HepG2 (cell line): ENCODE measurements around the gene PIK3IP1. TPM values are rescaled to one million over a fixed set of nuclear protein-coding genes. Genes with fewer than 3 reads are reported as not detected.

Experiments
- ATAC-seq: fragments of 200-7000 bp; cut with Tn5 transposase; 3 replicates; pipeline ENCODE4 v1.9.1; 2020; ENCODE audit warnings: mild to moderate bottlenecking, moderate library complexity
- BruUV-seq: library from RNA; stranded (reverse); fragments of 400-500 nt; replicated peaks from 2 replicates; lab custom pipeline; 2021; lab: Mats Ljungman, UMichigan
- CTCF ChIA-PET: fragments of 300-600 bp; formaldehyde crosslinking; extraction: SDS; loops from one replicate; lab custom pipeline; 2021; ENCODE audit warnings: low total read pairs, inconsistent platforms, low intra/inter-chr PET ratio; lab: Yijun Ruan, JAX
- POLR2A ChIA-PET: fragments of 350-600 bp; sonication (Branson Sonifier 250); formaldehyde crosslinking; loops from one replicate; lab custom pipeline; 2020; ENCODE audit warnings: antibody characterized with exemption, inconsistent platforms; lab: Yijun Ruan, JAX
- DNase-seq: peaks from one replicate; pipeline ENCODE4 v3.0.0-alpha.2; 2015; ENCODE audit warnings: low spot score
- FAIRE-seq: peaks from 3 replicates; lab custom pipeline; 2011; peaks lifted over from hg19 to GRCh38; lab: Jason Lieb, UNC
- H2AFZ ChIP-seq: one replicate; pipeline ENCODE4 v1.6.1; 2011; ENCODE audit warnings: low read length, inconsistent platforms
- H3K27ac ChIP-seq: fragments of 300-600 bp; 3 replicates; pipeline ENCODE4 v1.8.0; 2011; ENCODE audit warnings: mixed run types, mild to moderate bottlenecking, mixed read lengths, low read length, inconsistent platforms; ENCODE audit not compliant: insufficient read depth; ENCODE audit errors: extremely low read length
- H3K27me3 ChIP-seq, 2 experiments: fragments of 200-600 bp in 1 of 2; 2 replicates in 1 of 2; 3 replicates in 1 of 2; pipeline versions ENCODE4 v1.6.0 to v1.8.0; 2011; ENCODE audit warnings: low read length in 2 of 2, mild to moderate bottlenecking in 2 of 2, moderate library complexity in 2 of 2, inconsistent platforms in 1 of 2; ENCODE audit not compliant: insufficient read depth in 2 of 2, control insufficient read depth in 1 of 2
- H3K36me3 ChIP-seq, 2 experiments: fragments of 200-600 bp in 1 of 2; replicated peaks in 1 of 2; 2 replicates in 1 of 2; 3 replicates in 1 of 2; pipeline versions ENCODE4 v1.5.1 to v1.8.0; 2011; ENCODE audit warnings: low read length in 2 of 2, inconsistent platforms in 1 of 2; ENCODE audit not compliant: insufficient read depth in 2 of 2, control insufficient read depth in 1 of 2
- H3K4me1 ChIP-seq: 2 replicates; pipeline ENCODE4 v1.5.1; 2012; ENCODE audit warnings: low read length, inconsistent platforms; ENCODE audit not compliant: insufficient read depth
- H3K4me2 ChIP-seq: 2 replicates; pipeline ENCODE4 v1.6.0; 2011; ENCODE audit warnings: low read depth, low read length, inconsistent platforms
- H3K4me3 ChIP-seq, 3 experiments: fragments of 200-600 bp in 1 of 3; sonication (generic), shearing (Covaris generic) in 1 of 3; replicated peaks in 1 of 3; 2 replicates each; pipeline ENCODE4 v1.5.1; 2011 to 2016; ENCODE audit warnings: low read length in 3 of 3, inconsistent platforms in 2 of 3, low read depth in 2 of 3, mild to moderate bottlenecking in 2 of 3, control low read depth in 1 of 3, mixed read lengths in 1 of 3; ENCODE audit not compliant: insufficient read depth in 1 of 3
- H3K79me2 ChIP-seq: one replicate; pipeline ENCODE4 v1.6.1; 2011; ENCODE audit warnings: low read length, inconsistent platforms; ENCODE audit not compliant: insufficient read depth
- H3K9ac ChIP-seq: 2 replicates; pipeline ENCODE4 v1.6.0; 2011; ENCODE audit warnings: mild to moderate bottlenecking, low read depth, low read length, inconsistent platforms; ENCODE audit not compliant: insufficient read depth
- H3K9me3 ChIP-seq: 2 replicates; pipeline ENCODE4 v1.5.1; 2012; ENCODE audit warnings: mild to moderate bottlenecking, low read length
- H4K20me1 ChIP-seq: 2 replicates; pipeline ENCODE4 v1.6.0; 2011; ENCODE audit warnings: inconsistent platforms, mild to moderate bottlenecking, low read length, moderate library complexity; ENCODE audit not compliant: insufficient read depth
- ARNT2 ChIP-seq: sonication (generic); formaldehyde crosslinking; IDR thresholded peaks from 2 replicates; pipeline ENCODE4 v1.8.0; 2022; ENCODE audit warnings: mild to moderate bottlenecking, low read depth, missing genetic modification reagents, moderate library complexity
- DNMT1 ChIP-seq: sonication (generic); formaldehyde crosslinking; IDR thresholded peaks from 2 replicates; pipeline ENCODE4 v1.5.1; 2020; ENCODE audit warnings: mild to moderate bottlenecking, missing genetic modification reagents
- FOXK2 ChIP-seq: fragments of 450-650 bp; IDR thresholded peaks from 2 replicates; pipeline ENCODE4 v1.6.1; 2016
- IKZF4 ChIP-seq: sonication (generic); formaldehyde crosslinking; IDR thresholded peaks from 2 replicates; pipeline ENCODE4 v1.5.1; 2020; ENCODE audit warnings: borderline replicate concordance, mild to moderate bottlenecking, low read depth, missing genetic modification reagents; ENCODE audit errors: not compliant biosample characterization
- MIXL1 ChIP-seq: IDR thresholded peaks from 2 replicates; pipeline ENCODE4 v1.6.1; 2016
- RCOR2 ChIP-seq: IDR thresholded peaks from 2 replicates; pipeline ENCODE4 v1.6.1; 2016; ENCODE audit warnings: missing biosample characterization, missing genetic modification reagents
- RXRB ChIP-seq: IDR thresholded peaks from 2 replicates; pipeline ENCODE4 v1.6.1; 2016; ENCODE audit warnings: borderline replicate concordance, missing genetic modification reagents, missing compliant biosample characterization
- TP53 ChIP-seq: sonication (generic); formaldehyde crosslinking; conservative IDR thresholded peaks from 2 replicates; pipeline ENCODE4 v1.4.0; 2020; ENCODE audit warnings: missing genetic modification reagents
- ZNF101 ChIP-seq: sonication (generic); formaldehyde crosslinking; IDR thresholded peaks from 2 replicates; pipeline ENCODE4 v1.4.0; 2020; ENCODE audit warnings: mild to moderate bottlenecking, low read depth, missing genetic modification reagents, borderline replicate concordance
- ZNF530 ChIP-seq: sonication (generic); formaldehyde crosslinking; IDR thresholded peaks from 2 replicates; pipeline ENCODE4 v1.5.0; 2020; ENCODE audit warnings: low read depth, mild to moderate bottlenecking, missing genetic modification reagents
- in situ Hi-C: cut with HindIII; loops from 2 replicates; pipeline ENCODE4 v1.10.0; 2017; ENCODE audit warnings: low pct_unique_long_range_greater_than_20kb; ENCODE audit not compliant: extremely low pct_ligation_motif_present
- intact Hi-C: fragments of 100-400 bp; cut with micrococcal nuclease; formaldehyde crosslinking; loops from one replicate; pipeline ENCODE4 v1.10.0; 2022; ENCODE audit not compliant: unreplicated experiment
- polyA plus RNA-seq, 8 experiments: library from polyadenylated mRNA; depleted of rRNA in 3 of 8; stranded (reverse) in 7 of 8; unstranded in 1 of 8; fragments of >200 nt; fragmentation: Illumina TruSeq in 4 of 8; extraction: Trizol in 4 of 8; gene quantifications; 2 replicates each; pipeline versions ENCODE4 v1.2.1 to v1.2.3, GENCODE V29; 2011 to 2016; ENCODE audit warnings: low read depth in 4 of 8, missing spikeins in 1 of 8, mixed read lengths in 1 of 8; ENCODE audit not compliant: insufficient read depth in 1 of 8
- total RNA-seq, 5 experiments: library from RNA; depleted of rRNA; stranded (reverse); fragments of >200 nt; fragmentation: Illumina TruSeq; extraction: Trizol; gene quantifications; 2 replicates each; pipeline ENCODE4 v1.2.3, GENCODE V29; 2016; ENCODE audit warnings: low read depth in 1 of 5
- TF ChIP-seq, protein P1 (sequence below): sonication (generic); formaldehyde crosslinking; IDR thresholded peaks from 2 replicates; pipeline ENCODE4 v1.4.0; 2020; ENCODE audit warnings: mild to moderate bottlenecking, missing genetic modification reagents

PIK3IP1 gene
- total and polyA plus RNA-seq, 2 of the 13 experiments (the other 11 are each of a cell fraction or from before 2014, with no cell fraction given) = 1.3 to 2.5 TPM

DNA sequence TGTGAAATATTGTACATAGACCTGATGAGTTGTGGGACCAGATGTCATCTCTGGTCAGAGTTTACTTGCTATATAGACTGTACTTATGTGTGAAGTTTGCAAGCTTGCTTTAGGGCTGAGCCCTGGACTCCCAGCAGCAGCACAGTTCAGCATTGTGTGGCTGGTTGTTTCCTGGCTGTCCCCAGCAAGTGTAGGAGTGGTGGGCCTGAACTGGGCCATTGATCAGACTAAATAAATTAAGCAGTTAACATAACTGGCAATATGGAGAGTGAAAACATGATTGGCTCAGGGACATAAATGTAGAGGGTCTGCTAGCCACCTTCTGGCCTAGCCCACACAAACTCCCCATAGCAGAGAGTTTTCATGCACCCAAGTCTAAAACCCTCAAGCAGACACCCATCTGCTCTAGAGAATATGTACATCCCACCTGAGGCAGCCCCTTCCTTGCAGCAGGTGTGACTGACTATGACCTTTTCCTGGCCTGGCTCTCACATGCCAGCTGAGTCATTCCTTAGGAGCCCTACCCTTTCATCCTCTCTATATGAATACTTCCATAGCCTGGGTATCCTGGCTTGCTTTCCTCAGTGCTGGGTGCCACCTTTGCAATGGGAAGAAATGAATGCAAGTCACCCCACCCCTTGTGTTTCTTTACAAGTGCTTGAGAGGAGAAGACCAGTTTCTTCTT is 12.3 kb downstream of the PIK3IP1 start:
- no peaks in the 10 kb centered on the region for H3K9me3 ChIP-seq
- ChIA-PET CTCF (no interaction called here), POLR2A (interaction anchor here (1.1 kb wide), 1 partner anchor 12 kb away, joined by 3 read pairs; the partner anchor contains the start of gene PIK3IP1)
- no TSS peak for BruUV-seq
- no peaks in the 10 kb centered on the region for H4K20me1 ChIP-seq
- H3K27ac ChIP-seq = no peak overlapping the region
- no peak for FAIRE-seq
- no peaks in the 10 kb centered on the region for H3K79me2 ChIP-seq
- H3K36me3 ChIP-seq = peaks cover 14 to 32% of the 10 kb centered on the region in 2 experiments
- peaks cover 17% of the 10 kb centered on the region for H3K4me1 ChIP-seq
- no peak overlapping the region for H2AFZ ChIP-seq
- no peak overlapping the region for H3K9ac ChIP-seq
- no peak overlapping the region for H3K4me3 ChIP-seq
- ATAC-seq = no peak
- DNase-seq = no peak
- H3K27me3 ChIP-seq = no peaks in the 10 kb centered on the region
- intact Hi-C loops (no loop called here), in situ Hi-C loops (no loop called here)
- no peak overlapping the region for H3K4me2 ChIP-seq
- TF ChIP-seq IKZF4 (CRISPR knock-in tag) (no peak), MIXL1 (CRISPR knock-in tag) (no peak), DNMT1 (no peak), ARNT2 (no peak)

DNA sequence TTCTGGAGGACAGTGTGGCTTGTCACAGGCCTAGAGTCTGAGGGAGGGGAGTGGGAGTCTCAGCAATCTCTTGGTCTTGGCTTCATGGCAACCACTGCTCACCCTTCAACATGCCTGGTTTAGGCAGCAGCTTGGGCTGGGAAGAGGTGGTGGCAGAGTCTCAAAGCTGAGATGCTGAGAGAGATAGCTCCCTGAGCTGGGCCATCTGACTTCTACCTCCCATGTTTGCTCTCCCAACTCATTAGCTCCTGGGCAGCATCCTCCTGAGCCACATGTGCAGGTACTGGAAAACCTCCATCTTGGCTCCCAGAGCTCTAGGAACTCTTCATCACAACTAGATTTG is 13.0 kb downstream of the PIK3IP1 start:
- Histone ChIP-seq H2AFZ (no peak overlapping the region), H3K9me3 (no peaks in the 10 kb centered on the region), H3K9ac (no peak overlapping the region), H3K79me2 (no peaks in the 10 kb centered on the region), H3K27ac (no peak overlapping the region), H3K36me3 (peaks cover 18 to 38% of the 10 kb centered on the region in 2 experiments), H3K27me3 (no peaks in the 10 kb centered on the region), H3K4me3 (no peak overlapping the region), H3K4me2 (no peak overlapping the region), H3K4me1 (peaks cover 10% of the 10 kb centered on the region), H4K20me1 (no peaks in the 10 kb centered on the region)
- BruUV-seq = no TSS peak
- in situ Hi-C loops = no loop called here
- intact Hi-C loops = no loop called here
- CTCF ChIA-PET = no interaction called here
- POLR2A ChIA-PET = interaction anchor here (0.8 to 1.1 kb wide), 2 partner anchors 11 to 13 kb away, joined by 3 read pairs; partner anchors contain the start of gene PIK3IP1
- DNase-seq = no peak
- FAIRE-seq = no peak
- no peak for ATAC-seq
- no peak for TF ChIP-seq TP53 (CRISPR knock-in tag)
- no peak for TF ChIP-seq FOXK2
- TF ChIP-seq ZNF101 (CRISPR knock-in tag) = no peak
- no peak for TF ChIP-seq ZNF530
- no peak for TF ChIP-seq RCOR2 (CRISPR knock-in tag)
- no peak for TF ChIP-seq RXRB (CRISPR knock-in tag)
- TF ChIP-seq, protein P1, sequence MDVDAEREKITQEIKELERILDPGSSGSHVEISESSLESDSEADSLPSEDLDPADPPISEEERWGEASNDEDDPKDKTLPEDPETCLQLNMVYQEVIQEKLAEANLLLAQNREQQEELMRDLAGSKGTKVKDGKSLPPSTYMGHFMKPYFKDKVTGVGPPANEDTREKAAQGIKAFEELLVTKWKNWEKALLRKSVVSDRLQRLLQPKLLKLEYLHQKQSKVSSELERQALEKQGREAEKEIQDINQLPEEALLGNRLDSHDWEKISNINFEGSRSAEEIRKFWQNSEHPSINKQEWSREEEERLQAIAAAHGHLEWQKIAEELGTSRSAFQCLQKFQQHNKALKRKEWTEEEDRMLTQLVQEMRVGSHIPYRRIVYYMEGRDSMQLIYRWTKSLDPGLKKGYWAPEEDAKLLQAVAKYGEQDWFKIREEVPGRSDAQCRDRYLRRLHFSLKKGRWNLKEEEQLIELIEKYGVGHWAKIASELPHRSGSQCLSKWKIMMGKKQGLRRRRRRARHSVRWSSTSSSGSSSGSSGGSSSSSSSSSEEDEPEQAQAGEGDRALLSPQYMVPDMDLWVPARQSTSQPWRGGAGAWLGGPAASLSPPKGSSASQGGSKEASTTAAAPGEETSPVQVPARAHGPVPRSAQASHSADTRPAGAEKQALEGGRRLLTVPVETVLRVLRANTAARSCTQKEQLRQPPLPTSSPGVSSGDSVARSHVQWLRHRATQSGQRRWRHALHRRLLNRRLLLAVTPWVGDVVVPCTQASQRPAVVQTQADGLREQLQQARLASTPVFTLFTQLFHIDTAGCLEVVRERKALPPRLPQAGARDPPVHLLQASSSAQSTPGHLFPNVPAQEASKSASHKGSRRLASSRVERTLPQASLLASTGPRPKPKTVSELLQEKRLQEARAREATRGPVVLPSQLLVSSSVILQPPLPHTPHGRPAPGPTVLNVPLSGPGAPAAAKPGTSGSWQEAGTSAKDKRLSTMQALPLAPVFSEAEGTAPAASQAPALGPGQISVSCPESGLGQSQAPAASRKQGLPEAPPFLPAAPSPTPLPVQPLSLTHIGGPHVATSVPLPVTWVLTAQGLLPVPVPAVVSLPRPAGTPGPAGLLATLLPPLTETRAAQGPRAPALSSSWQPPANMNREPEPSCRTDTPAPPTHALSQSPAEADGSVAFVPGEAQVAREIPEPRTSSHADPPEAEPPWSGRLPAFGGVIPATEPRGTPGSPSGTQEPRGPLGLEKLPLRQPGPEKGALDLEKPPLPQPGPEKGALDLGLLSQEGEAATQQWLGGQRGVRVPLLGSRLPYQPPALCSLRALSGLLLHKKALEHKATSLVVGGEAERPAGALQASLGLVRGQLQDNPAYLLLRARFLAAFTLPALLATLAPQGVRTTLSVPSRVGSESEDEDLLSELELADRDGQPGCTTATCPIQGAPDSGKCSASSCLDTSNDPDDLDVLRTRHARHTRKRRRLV (CRISPR knock-in tag) = no peak
